Thyroid gland (tissue), 4 donors: ENCODE data around the gene CYYR1.
"Not testable (repeated sequence)": the region's sequence is repeated elsewhere in the genome, so short reads cannot be mapped to it uniquely, and the experiment has no call there.

ENCODE experiments used
- CTCF ChIP-seq, 6 experiments: fragments of 200-600 bp in 3 of 6; fragments of 450-650 bp in 3 of 6; sonication (generic) in 3 of 6; IDR thresholded peaks; one replicate each; pipeline ENCODE4 v1.5.1; 2016 to 2019; ENCODE audit warnings: antibody characterized with exemption in 6 of 6, mild to moderate bottlenecking in 2 of 6, inconsistent platforms in 1 of 6, moderate library complexity in 1 of 6
- POLR2A ChIP-seq, 2 donors: fragments of 450-650 bp; IDR thresholded peaks; one replicate each; pipeline ENCODE4 v1.6.1; 2017; ENCODE audit warnings: antibody characterized with exemption in 2 of 2, mild to moderate bottlenecking in 2 of 2, moderate library complexity in 1 of 2

GRCh38 chr21:26458854-26459253, 114.2 kb downstream of the CYYR1 start:
- TF ChIP-seq POLR2A, CTCF (IDR thresholded peaks at IDR 0.05): not testable (repeated sequence)
